Kidney (tissue), 14 donors: ENCODE data around the gene BAIAP3. TPM values are rescaled to one million over a fixed set of nuclear protein-coding genes. Genes with fewer than 3 reads are reported as not detected.

Experiments used
- DNase-seq, 5 donors: peaks; one replicate each; pipeline ENCODE4 v3.0.0-alpha.2; 2013 to 2020
- FAIRE-seq: peaks from 2 replicates; lab custom pipeline; 2012; peaks lifted over from hg19 to GRCh38; lab: Jason Lieb, UNC
- H3K27ac ChIP-seq, 2 donors: one replicate each; pipeline ENCODE4 v1.7.0; 2013; ENCODE audit warnings: low read depth in 2 of 2, low read length in 2 of 2, inconsistent platforms in 1 of 2
- H3K27me3 ChIP-seq: one replicate; pipeline ENCODE4 v1.7.1; 2013; ENCODE audit warnings: low read length, inconsistent platforms; ENCODE audit not compliant: control insufficient read depth, insufficient read depth
- H3K36me3 ChIP-seq, 3 donors: one replicate each; pipeline versions ENCODE4 v1.7.0 to v1.7.1; 2013; ENCODE audit warnings: low read length in 3 of 3, control low read depth in 1 of 3, inconsistent platforms in 1 of 3; ENCODE audit not compliant: insufficient read depth in 3 of 3, control insufficient read depth in 2 of 3
- H3K4me1 ChIP-seq, 3 donors: one replicate each; pipeline versions ENCODE4 v1.7.0 to v1.7.1; 2013; ENCODE audit warnings: low read length in 3 of 3, inconsistent platforms in 1 of 3, low read depth in 1 of 3; ENCODE audit not compliant: control insufficient read depth in 2 of 3, insufficient read depth in 2 of 3
- H3K4me3 ChIP-seq, 3 donors: one replicate each; pipeline versions ENCODE4 v1.7.0 to v1.8.1; 2013; ENCODE audit warnings: low read length in 3 of 3, control low read depth in 1 of 3, inconsistent platforms in 1 of 3
- H3K9ac ChIP-seq, 3 donors: one replicate each; pipeline versions ENCODE4 v1.7.0 to v1.7.1; 2013; ENCODE audit warnings: low read length in 3 of 3, control low read depth in 1 of 3, inconsistent platforms in 1 of 3
- H3K9me3 ChIP-seq, 3 donors: one replicate each; pipeline versions ENCODE4 v1.7.0 to v1.7.1; 2013; ENCODE audit warnings: low read length in 3 of 3, control low read depth in 1 of 3, inconsistent platforms in 1 of 3; ENCODE audit not compliant: control insufficient read depth in 2 of 3, insufficient read depth in 1 of 3
- intact Hi-C: fragments of 100-400 bp; cut with DNase I; formaldehyde crosslinking; loops from one replicate; pipeline ENCODE4 v1.11.1; 2022
- polyA plus RNA-seq: library from polyadenylated mRNA; stranded (reverse); fragments of 350-450 nt; fragmentation: Illumina TruSeq; extraction: RNeasy Lipid Tissue Mini Kit (QIAGEN cat#74804); gene quantifications from one replicate; pipeline ENCODE4 v1.2.3, GENCODE V29; 2014; ENCODE audit warnings: low read depth, low replicate concordance; ENCODE audit not compliant: insufficient read depth
- total RNA-seq: library from RNA; stranded (reverse); fragmentation: NEBNext Ultra II Directional; extraction: Animal tissue kit (Norgen Biotek cat#: 25700); gene quantifications from one replicate; pipeline ENCODE4 v1.2.1, GENCODE V29; 2021
- TF ChIP-seq, protein P1 (sequence below): IDR thresholded peaks from 3 replicates; pipeline ENCODE4 v1.5.1; 2012; ENCODE audit warnings: mild to moderate bottlenecking, moderate library complexity, borderline replicate concordance; ENCODE audit not compliant: insufficient read depth; ENCODE audit errors: extremely low read depth
- donor health status: control.
- donor health status: control.
- donor health status: control.
- donor health status: control.
- donor health status: control.
- donor health status: DM: yes; HTN: yes; CAD: no.
- donor health status: Normal renal cell carcinoma (clear cell type).

Gene BAIAP3
- total and polyA plus RNA-seq, 2 donors from 2014 or later, result 8.0 to 8.2 TPM

DNA sequence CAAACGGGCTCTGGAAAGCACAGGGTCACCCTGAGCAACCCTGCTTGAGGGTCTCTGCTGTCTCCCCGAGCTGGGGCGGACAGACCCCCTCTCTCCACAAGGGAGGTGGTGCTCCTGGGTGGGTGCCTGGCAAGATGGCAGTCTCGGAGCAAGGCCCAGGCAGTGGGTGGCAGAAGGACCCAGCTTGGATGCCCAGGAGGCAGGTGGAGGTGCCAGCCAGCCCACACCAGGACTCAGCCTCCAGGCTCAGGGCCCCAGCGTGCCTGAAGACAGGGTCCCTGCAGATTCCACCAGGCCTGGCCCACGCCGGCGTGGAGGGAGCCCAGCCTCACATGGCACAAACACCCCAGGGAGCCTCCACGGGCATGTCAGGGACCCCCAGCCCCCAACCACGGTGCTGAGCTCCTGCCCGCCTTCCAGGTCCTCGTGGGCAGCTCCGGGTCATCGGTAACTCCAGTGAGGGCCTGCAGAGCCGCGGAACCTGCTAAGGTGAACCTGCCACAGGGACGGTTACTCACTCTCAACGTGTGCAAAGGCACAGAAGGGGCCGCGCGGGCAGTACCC, 60.2 kb downstream of the BAIAP3 start:
- intact Hi-C loops, result no loop called here
- Histone ChIP-seq H3K9me3 (no peaks in the 10 kb centered on the region), H3K4me1 (no peaks in the 10 kb centered on the region), H3K27ac (no peak overlapping the region), H3K36me3 (peaks cover 2 to 21% (median 4%) of the 10 kb centered on the region in 3 donors), H3K4me3 (no peak overlapping the region), H3K27me3 (no peaks in the 10 kb centered on the region), H3K9ac (no peak overlapping the region)
- FAIRE-seq (no peak), DNase-seq (no peak)
- TF ChIP-seq, protein P1, sequence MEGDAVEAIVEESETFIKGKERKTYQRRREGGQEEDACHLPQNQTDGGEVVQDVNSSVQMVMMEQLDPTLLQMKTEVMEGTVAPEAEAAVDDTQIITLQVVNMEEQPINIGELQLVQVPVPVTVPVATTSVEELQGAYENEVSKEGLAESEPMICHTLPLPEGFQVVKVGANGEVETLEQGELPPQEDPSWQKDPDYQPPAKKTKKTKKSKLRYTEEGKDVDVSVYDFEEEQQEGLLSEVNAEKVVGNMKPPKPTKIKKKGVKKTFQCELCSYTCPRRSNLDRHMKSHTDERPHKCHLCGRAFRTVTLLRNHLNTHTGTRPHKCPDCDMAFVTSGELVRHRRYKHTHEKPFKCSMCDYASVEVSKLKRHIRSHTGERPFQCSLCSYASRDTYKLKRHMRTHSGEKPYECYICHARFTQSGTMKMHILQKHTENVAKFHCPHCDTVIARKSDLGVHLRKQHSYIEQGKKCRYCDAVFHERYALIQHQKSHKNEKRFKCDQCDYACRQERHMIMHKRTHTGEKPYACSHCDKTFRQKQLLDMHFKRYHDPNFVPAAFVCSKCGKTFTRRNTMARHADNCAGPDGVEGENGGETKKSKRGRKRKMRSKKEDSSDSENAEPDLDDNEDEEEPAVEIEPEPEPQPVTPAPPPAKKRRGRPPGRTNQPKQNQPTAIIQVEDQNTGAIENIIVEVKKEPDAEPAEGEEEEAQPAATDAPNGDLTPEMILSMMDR, result no peak

DNA sequence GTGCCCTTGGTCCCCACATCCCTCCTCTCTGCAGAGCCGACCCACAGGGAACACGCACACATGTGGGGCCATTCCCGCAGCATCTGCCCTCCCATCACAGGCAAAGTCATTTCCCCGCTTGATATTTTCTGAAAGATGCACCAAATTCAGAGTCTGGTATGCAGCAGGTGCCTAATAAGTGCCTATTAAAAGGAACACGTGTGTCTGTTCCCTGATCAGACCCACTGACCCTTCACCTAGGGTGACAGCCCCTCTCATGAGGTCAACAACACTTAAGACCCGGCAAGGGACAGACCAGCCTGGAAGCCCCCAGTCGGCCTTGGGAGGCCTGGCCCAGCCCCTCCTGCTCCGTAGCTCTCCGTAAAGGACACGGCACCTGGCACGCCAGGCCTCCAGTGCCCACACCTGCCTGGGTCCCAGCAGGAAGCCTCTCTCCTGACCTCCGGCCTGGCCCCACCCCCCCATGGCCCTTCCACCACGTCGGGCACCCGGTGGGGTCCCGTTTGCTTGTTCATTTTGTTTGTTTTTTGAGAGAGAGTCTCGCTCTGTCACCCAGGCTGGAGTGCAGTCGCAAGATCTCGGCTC, 61.0 kb downstream of the BAIAP3 start:
- FAIRE-seq, result no peak
- DNase-seq, result no peak
- intact Hi-C loops, result no loop called here
- Histone ChIP-seq H3K9me3 (no peaks in the 10 kb centered on the region), H3K4me1 (no peaks in the 10 kb centered on the region), H3K9ac (no peak overlapping the region), H3K27ac (no peak overlapping the region), H3K4me3 (no peak overlapping the region), H3K27me3 (no peaks in the 10 kb centered on the region), H3K36me3 (peaks cover 2 to 21% (median 4%) of the 10 kb centered on the region in 3 donors)
- TF ChIP-seq, protein P1, result no peak

DNA sequence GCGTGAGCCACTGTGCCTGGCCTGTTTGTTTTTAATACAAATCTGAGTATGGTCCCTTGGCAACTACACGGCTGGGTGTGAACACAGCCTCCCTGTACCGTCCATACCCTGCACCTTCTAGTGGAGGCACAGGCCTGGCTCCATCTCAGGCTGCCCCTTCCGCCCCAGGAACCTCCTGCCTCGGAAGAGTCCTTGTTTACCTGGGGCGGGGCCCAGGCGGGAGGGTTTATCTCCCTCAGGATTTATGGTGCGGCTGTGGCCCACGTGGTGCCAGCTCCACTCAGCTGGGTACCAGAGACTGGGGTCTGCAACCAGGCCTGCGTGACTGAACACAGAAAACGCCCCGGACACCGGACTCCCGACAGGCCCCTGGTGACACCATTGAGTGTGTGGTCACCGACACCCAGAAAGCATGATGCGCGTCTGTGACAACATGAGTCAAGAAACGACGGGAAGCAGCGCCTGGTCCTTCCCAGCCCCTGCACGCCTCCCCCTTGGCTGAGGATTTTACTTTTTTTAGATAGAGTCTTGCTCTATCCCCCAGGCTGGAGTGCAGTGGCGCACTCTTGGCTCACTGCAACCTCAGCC, 62.1 kb downstream of the BAIAP3 start:
- Histone ChIP-seq H3K27me3 (no peaks in the 10 kb centered on the region), H3K36me3 (peaks cover 2 to 17% (median 8%) of the 10 kb centered on the region in 3 donors)

More for the DNA sequence above, 62.1 kb downstream of the BAIAP3 start:
- intact Hi-C loops, result no loop called here
- Histone ChIP-seq H3K27ac (no peak overlapping the region), H3K9ac (no peak overlapping the region), H3K9me3 (no peaks in the 10 kb centered on the region), H3K4me3 (no peak overlapping the region), H3K4me1 (no peaks in the 10 kb centered on the region)
- TF ChIP-seq, protein P1, result no peak
- DNase-seq (no peak), FAIRE-seq (no peak)
